B cell (primary cell): ENCODE measurements around the gene TFB1M. TPM values are rescaled to one million over a fixed set of nuclear protein-coding genes. Genes with fewer than 3 reads are reported as not detected.

Experiments used
- ATAC-seq: fragments of 200-7000 bp; cut with Tn5 transposase; one replicate; pipeline ENCODE4 v1.10.0; 2021; ENCODE audit warnings: low read depth, mild to moderate bottlenecking, moderate number of reproducible peaks, moderate library complexity
- CTCF ChIA-PET: fragments of 350-600 bp; sonication (Branson Sonifier 250); formaldehyde crosslinking; loops from one replicate; lab custom pipeline; 2021; ENCODE audit warnings: antibody characterized with exemption, inconsistent platforms; lab: Charles Lee
- POLR2A ChIA-PET: fragments of 350-600 bp; sonication (Branson Sonifier 250); formaldehyde crosslinking; loops from one replicate; lab custom pipeline; 2021; ENCODE audit warnings: antibody characterized with exemption; lab: Charles Lee
- DNase-seq: peaks from one replicate; pipeline ENCODE4 v3.0.0; 2013
- H2AFZ ChIP-seq: 2 replicates; pipeline ENCODE4 v1.6.1; 2012; ENCODE audit warnings: mild to moderate bottlenecking, low read depth, low read length; ENCODE audit not compliant: insufficient read depth, poor library complexity, severe bottlenecking
- H3K27ac ChIP-seq, 2 donors: 1 replicate in 1 of 2; 2 replicates in 1 of 2; pipeline ENCODE4 v1.5.1; 2012 to 2013; ENCODE audit warnings: low read length in 2 of 2, mild to moderate bottlenecking in 2 of 2, moderate library complexity in 1 of 2
- H3K27me3 ChIP-seq, 4 experiments: fragments of 200-600 bp in 1 of 4; sonication (generic) in 1 of 4; replicated peaks in 1 of 4; 1 replicate in 2 of 4; 2 replicates in 2 of 4; pipeline versions ENCODE4 v1.6.1 to v1.7.0; 2013 to 2016; ENCODE audit warnings: low read length in 3 of 4, mild to moderate bottlenecking in 2 of 4, mixed read lengths in 1 of 4, moderate library complexity in 1 of 4; ENCODE audit not compliant: insufficient read depth in 4 of 4, control insufficient read depth in 3 of 4; ENCODE audit errors: control extremely low read depth in 1 of 4
- H3K36me3 ChIP-seq, 2 experiments: replicated peaks in 1 of 2; 1 replicate in 1 of 2; 2 replicates in 1 of 2; pipeline versions ENCODE4 v1.6.1 to v1.7.1; 2013; ENCODE audit warnings: low read length in 1 of 2; ENCODE audit not compliant: insufficient read depth in 2 of 2, control insufficient read depth in 1 of 2; ENCODE audit errors: control extremely low read depth in 1 of 2, extremely low read depth in 1 of 2
- H3K4me1 ChIP-seq, 2 donors: fragments of 200-600 bp in 1 of 2; sonication (generic) in 1 of 2; 1 replicate in 1 of 2; 2 replicates in 1 of 2; pipeline versions ENCODE4 v1.5.1 to v1.6.1; 2013 to 2017; ENCODE audit warnings: low read length in 2 of 2; ENCODE audit not compliant: control insufficient read depth in 2 of 2, insufficient read depth in 2 of 2
- H3K4me2 ChIP-seq: replicated peaks from 2 replicates; pipeline ENCODE3; 2012; ENCODE audit warnings: mild to moderate bottlenecking, low read depth, low read length; ENCODE audit not compliant: poor library complexity, severe bottlenecking
- H3K4me3 ChIP-seq, 5 experiments: fragments of 200-600 bp in 1 of 5; sonication (generic) in 1 of 5; 1 replicate in 3 of 5; 2 replicates in 2 of 5; pipeline versions ENCODE4 v1.5.1 to v1.7.0; 2011 to 2016; ENCODE audit warnings: low read length in 4 of 5, mild to moderate bottlenecking in 4 of 5, low read depth in 2 of 5, control low read depth in 1 of 5, moderate library complexity in 1 of 5; ENCODE audit not compliant: insufficient read depth in 1 of 5; ENCODE audit errors: control extremely low read depth in 1 of 5, extremely low read depth in 1 of 5
- H3K79me2 ChIP-seq: fragments of 200-600 bp; sonication (generic); one replicate; pipeline ENCODE4 v1.6.0; 2016; ENCODE audit warnings: low read length; ENCODE audit not compliant: control insufficient read depth, insufficient read depth
- H3K9ac ChIP-seq: fragments of 200-600 bp; sonication (generic); 2 replicates; pipeline ENCODE4 v1.6.1; 2017; ENCODE audit warnings: mild to moderate bottlenecking, low read length, moderate library complexity
- H3K9me3 ChIP-seq, 3 donors: one replicate each; pipeline versions ENCODE4 v1.6.1 to v1.7.1; 2013; ENCODE audit warnings: low read length in 2 of 3; ENCODE audit not compliant: control insufficient read depth in 2 of 3, insufficient read depth in 1 of 3; ENCODE audit errors: control extremely low read depth in 1 of 3
- H4K20me1 ChIP-seq: 2 replicates; pipeline ENCODE4 v1.6.0; 2012; ENCODE audit warnings: mild to moderate bottlenecking, low read length; ENCODE audit not compliant: insufficient read depth, control insufficient read depth, poor library complexity, severe bottlenecking
- H3K27ac Mint-ChIP-seq: one replicate; pipeline ENCODE4 v1.8.0; 2021; ENCODE audit warnings: mixed read lengths
- H3K27me3 Mint-ChIP-seq: one replicate; pipeline ENCODE4 v1.8.0; 2021; ENCODE audit warnings: mixed read lengths
- H3K4me1 Mint-ChIP-seq: one replicate; pipeline ENCODE4 v1.8.0; 2021; ENCODE audit warnings: mixed read lengths
- H3K4me3 Mint-ChIP-seq: one replicate; pipeline ENCODE4 v1.8.0; 2021; ENCODE audit warnings: mixed read lengths
- H3K9me3 Mint-ChIP-seq: one replicate; pipeline ENCODE4 v1.8.0; 2022; ENCODE audit warnings: mixed read lengths; ENCODE audit not compliant: insufficient read depth
- EZH2 ChIP-seq: IDR thresholded peaks from 2 replicates; pipeline ENCODE4 v1.6.1; 2012; ENCODE audit warnings: borderline replicate concordance, low read depth, mild to moderate bottlenecking, moderate library complexity, low read length; ENCODE audit not compliant: insufficient read depth, poor library complexity, severe bottlenecking
- WGBS: methylation state at CpG from one replicate; pipeline ENCODE4 v1.1.5; 2013; ENCODE audit warnings: missing lambda C conversion rate; ENCODE audit not compliant: insufficient coverage; 5-methylcytosine and 5-hydroxymethylcytosine counted together
- intact Hi-C: fragments of 100-400 bp; cut with micrococcal nuclease; formaldehyde crosslinking; loops from one replicate; pipeline ENCODE4 v1.10.0; 2022
- polyA plus RNA-seq: library from polyadenylated mRNA; depleted of rRNA; stranded (reverse); fragments of >200 nt; gene quantifications from 2 replicates; pipeline ENCODE4 v1.2.3, GENCODE V29; 2012
- total RNA-seq, 2 donors: library from RNA; stranded (reverse); fragments of 120-200 nt in 1 of 2; gene quantifications; 1 replicate in 1 of 2; 2 replicates in 1 of 2; pipeline versions ENCODE4 v1.2.3 to v1.2.4, GENCODE V29; 2013 to 2022
- TF ChIP-seq, protein P1 (sequence below): fragments of 200-600 bp; IDR thresholded peaks from one replicate; pipeline ENCODE4 v1.8.0; 2022; ENCODE audit warnings: antibody characterized with exemption, mild to moderate bottlenecking

TFB1M gene
- total and polyA plus RNA-seq, 2 donors (not counting 1 experiment from before 2014, with no cell fraction given), result 18.6 to 49.9 TPM

DNA sequence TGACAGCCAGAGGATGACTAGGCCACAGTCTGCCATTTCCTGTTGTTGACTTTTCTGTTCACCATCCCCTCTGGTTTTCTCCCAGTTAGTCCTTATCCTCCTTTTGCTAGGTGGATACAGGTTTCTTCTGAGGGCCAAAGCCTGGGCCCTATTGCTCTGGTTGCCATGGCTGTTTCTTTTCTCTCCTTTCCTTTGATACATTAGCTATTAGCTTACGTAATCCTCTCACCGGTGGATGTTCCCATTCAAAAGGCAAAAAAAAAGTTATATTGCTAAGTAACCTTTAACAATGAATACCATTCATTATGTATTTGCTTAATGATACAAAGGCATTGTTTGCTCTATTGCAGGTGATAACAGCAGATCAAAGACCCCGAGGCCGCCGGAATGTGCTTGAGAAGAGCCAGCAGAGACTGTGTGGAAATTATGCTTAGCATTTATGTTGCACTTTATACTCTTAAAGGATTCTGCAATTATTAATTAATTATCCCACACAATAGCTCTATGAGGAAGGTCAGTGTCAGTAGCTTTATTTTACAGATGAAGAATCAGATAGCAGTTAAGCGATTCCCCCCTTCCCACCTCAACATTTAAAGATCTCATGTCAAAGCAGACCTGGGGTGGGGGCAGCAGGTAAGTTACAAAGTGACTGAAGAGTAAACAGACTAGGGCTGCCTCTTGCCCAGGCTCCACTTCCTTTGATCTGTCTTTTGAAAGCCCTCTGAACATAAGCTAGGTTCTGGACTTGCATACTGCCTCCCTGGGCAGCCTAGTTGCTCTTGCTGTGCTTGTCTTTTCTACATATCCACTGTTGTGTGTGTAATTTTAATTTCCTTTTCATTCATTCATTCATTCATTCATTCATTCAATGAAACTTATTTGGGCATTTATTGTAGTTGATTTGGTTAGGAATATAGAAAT lies 14.5 kb upstream of the TFB1M start:
- Histone ChIP-seq H3K9ac (no peak overlapping the region), H3K4me3 (no peak overlapping the region), H3K27ac (no peak overlapping the region), H4K20me1 (no peaks in the 10 kb centered on the region), H3K4me1 (peaks cover 6 to 9% of the 10 kb centered on the region in 2 donors), H3K4me2 (no peak overlapping the region), H3K9me3 (no peaks in the 10 kb centered on the region), H2AFZ (no peak overlapping the region), H3K79me2 (no peaks in the 10 kb centered on the region), H3K27me3 (no peaks in the 10 kb centered on the region), H3K36me3 (no peaks in the 10 kb centered on the region)
- intact Hi-C loops, result loop anchor here (5.0 to 10.0 kb wide), 2 partner anchors 1706 to 1854 kb away; no protein-coding TSS in a partner anchor
- Mint-ChIP-seq H3K27me3 (no peaks in the 10 kb centered on the region), H3K4me1 (peaks cover 12% of the 10 kb centered on the region), H3K9me3 (no peaks in the 10 kb centered on the region), H3K27ac (no peak overlapping the region), H3K4me3 (no peak overlapping the region)
- ChIA-PET POLR2A (no interaction called here), CTCF (interaction anchor here (0.7 to 3.2 kb wide), 12 partner anchors 9 to 1234 kb away, joined by 3 to 19 read pairs (median 7); no protein-coding TSS in a partner anchor)
- DNase-seq, result no peak
- no CpG with 5 or more reads among the region's 6 CpGs for WGBS
- TF ChIP-seq, protein P1, sequence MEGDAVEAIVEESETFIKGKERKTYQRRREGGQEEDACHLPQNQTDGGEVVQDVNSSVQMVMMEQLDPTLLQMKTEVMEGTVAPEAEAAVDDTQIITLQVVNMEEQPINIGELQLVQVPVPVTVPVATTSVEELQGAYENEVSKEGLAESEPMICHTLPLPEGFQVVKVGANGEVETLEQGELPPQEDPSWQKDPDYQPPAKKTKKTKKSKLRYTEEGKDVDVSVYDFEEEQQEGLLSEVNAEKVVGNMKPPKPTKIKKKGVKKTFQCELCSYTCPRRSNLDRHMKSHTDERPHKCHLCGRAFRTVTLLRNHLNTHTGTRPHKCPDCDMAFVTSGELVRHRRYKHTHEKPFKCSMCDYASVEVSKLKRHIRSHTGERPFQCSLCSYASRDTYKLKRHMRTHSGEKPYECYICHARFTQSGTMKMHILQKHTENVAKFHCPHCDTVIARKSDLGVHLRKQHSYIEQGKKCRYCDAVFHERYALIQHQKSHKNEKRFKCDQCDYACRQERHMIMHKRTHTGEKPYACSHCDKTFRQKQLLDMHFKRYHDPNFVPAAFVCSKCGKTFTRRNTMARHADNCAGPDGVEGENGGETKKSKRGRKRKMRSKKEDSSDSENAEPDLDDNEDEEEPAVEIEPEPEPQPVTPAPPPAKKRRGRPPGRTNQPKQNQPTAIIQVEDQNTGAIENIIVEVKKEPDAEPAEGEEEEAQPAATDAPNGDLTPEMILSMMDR, result no peak
- TF ChIP-seq EZH2, result no peak
- ATAC-seq, result no peak

DNA sequence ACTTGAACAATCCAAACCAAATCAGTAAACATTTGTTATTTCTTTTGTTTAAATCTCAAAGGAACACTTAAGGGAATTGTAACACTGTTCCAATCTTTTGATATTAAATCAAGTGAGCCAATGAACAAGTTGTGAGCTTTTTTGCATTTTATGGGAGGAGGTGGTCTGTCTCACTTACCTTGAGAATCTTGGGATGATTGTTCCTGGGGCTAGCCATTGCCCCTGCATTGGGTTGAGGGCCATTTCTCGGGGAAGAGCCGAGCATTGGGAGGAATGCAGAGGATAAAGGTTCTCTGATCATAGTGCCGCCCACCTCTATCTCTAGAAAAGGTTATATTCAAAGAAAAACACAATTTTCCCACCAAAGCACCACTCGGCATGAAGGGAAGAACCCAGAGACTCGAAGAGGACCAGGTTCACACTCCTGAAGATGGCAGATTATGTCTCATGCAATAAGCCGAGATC lies 13.8 kb upstream of the TFB1M start:
- Mint-ChIP-seq H3K27me3 (no peaks in the 10 kb centered on the region), H3K27ac (no peak overlapping the region), H3K4me3 (no peak overlapping the region), H3K4me1 (peaks cover 5% of the 10 kb centered on the region), H3K9me3 (no peaks in the 10 kb centered on the region)
- CTCF ChIA-PET, result interaction anchor here (0.8 to 3.2 kb wide), 16 partner anchors 9 to 1824 kb away, joined by 3 to 19 read pairs (median 4); no protein-coding TSS in a partner anchor
- POLR2A ChIA-PET, result no interaction called here
- H3K4me3 ChIP-seq, result no peak overlapping the region
- H2AFZ ChIP-seq, result no peak overlapping the region
- H3K79me2 ChIP-seq, result no peaks in the 10 kb centered on the region
- peaks cover 0 to 2% of the 10 kb centered on the region in 2 donors for H3K4me1 ChIP-seq
- no peak for TF ChIP-seq EZH2
- TF ChIP-seq, protein P1, result no peak
- H3K27me3 ChIP-seq, result no peaks in the 10 kb centered on the region
- 91% methylated on average over 3 of the region's 6 CpGs for WGBS
- no peak overlapping the region for H3K4me2 ChIP-seq
- no peaks in the 10 kb centered on the region for H4K20me1 ChIP-seq
- no peaks in the 10 kb centered on the region for H3K9me3 ChIP-seq
- H3K27ac ChIP-seq, result no peak overlapping the region
- ATAC-seq (no peak), DNase-seq (no peak)
- intact Hi-C loops, result loop anchor here (5.0 to 10.0 kb wide), 2 partner anchors 1707 to 1854 kb away; no protein-coding TSS in a partner anchor
- H3K9ac ChIP-seq, result no peak overlapping the region
- H3K36me3 ChIP-seq, result no peaks in the 10 kb centered on the region
